ENCODE results near the gene CENPB. TPM values are rescaled to one million over a fixed set of nuclear protein-coding genes. Genes with fewer than 3 reads are reported as not detected.

The CENPB gene
- total RNA-seq, 2 experiments from 2014 or later, result 34.8 to 39.1 TPM

DNA sequence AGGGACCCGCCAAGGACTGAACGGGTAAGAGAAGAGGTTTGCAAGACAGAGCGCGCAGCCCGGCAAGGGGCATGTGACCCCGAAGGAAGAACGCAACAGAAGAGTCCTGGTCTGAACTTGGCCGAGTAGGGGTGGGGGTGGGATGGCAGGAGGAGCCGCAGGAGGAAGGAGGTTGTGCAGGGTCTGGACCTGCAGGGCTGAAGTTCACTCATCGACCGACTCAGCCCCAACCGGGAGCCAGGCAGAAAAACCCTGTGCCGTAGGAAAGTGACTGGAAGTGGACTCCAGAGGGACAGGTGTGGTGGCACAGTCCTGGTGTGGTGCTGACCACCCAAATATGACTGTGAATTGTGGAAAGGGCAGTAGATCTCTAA lies 34.2 kb downstream of the CENPB start:
- no peak for DNase-seq (ENCODE audit: low spot score)
- Histone ChIP-seq H3K79me2 (ENCODE audit: insufficient read depth, low read depth, low read length) (no peaks in the 10 kb centered on the region), H3K9me3 (ENCODE audit: low read length) (no peaks in the 10 kb centered on the region), H3K9me2 (ENCODE audit: insufficient read depth, low read length) (no peaks in the 10 kb centered on the region), H4K20me1 (ENCODE audit: insufficient read depth, low read length) (no peaks in the 10 kb centered on the region), H3K27ac (ENCODE audit: low read depth, low read length, poor library complexity, severe bottlenecking) (no peak overlapping the region), H2AFZ (ENCODE audit: low read length) (no peak overlapping the region), H3K4me3 (ENCODE audit: low read depth, low read length, poor library complexity, severe bottlenecking) (no peak overlapping the region), H3K4me2 (ENCODE audit: low read length) (no peak overlapping the region), H3K4me1 (ENCODE audit: insufficient read depth, low read length, poor library complexity, severe bottlenecking) (no peaks in the 10 kb centered on the region), H3K36me3 (ENCODE audit: insufficient read depth, low read length) (peaks cover 31% of the 10 kb centered on the region)
- CTCF ChIA-PET (ENCODE audit: unreplicated experiment), result interaction anchor here (0.6 kb wide), 1 partner anchor 66 kb away, joined by 3 read pairs; no protein-coding TSS in a partner anchor
- no TSS peak for BruUV-seq (replicated peaks)
- TF ChIP-seq EZH2phosphoT487 (IDR thresholded peaks at IDR 0.05; ENCODE audit: borderline replicate concordance, low read depth, low read length) (no peak), CTCF (conservative IDR thresholded peaks at IDR 0.05; ENCODE audit: low read length) (no peak)
- POLR2A ChIA-PET, result no interaction called here
- intact Hi-C loops (cut with micrococcal nuclease; ENCODE audit: unreplicated experiment), result no loop called here

DNA sequence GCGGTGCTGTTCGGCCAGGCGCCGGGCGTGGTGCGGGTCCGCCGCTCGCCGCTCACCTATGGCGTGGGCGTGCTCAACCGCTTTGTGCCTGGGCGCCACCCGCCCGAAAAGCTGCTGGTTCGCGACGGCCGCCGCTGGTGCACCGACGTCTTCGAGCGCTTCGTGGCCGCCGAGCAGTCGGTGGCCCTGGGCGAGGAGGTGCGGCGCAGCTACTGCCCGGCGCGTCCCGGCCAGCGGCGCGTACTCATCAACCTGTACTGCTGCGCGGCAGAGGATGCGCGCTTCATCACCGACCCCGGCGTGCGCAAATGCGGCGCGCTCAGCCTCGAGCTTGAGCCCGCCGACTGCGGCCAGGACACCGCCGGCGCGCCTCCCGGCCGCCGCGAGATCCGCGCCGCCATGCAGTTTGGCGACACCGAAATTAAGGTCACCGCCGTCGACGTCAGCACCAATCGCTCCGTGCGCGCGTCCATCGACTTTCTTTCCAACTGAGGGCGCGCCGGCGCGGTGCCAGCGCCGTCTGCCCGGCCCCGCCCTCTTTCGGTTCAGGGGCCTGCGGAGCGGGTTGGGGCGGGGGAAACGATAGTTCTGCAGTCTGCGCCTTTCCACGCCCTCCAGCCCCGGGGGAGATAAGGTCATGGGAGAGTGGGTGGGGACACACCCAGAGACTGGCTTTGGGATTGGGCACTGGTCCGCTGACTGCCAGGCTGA lies 34.7 kb downstream of the CENPB start:
- POLR2A ChIA-PET, result no interaction called here
- no TSS peak for BruUV-seq (replicated peaks)
- no peak overlapping the region for H2AFZ ChIP-seq (ENCODE audit: low read length)
- H3K36me3 ChIP-seq (ENCODE audit: insufficient read depth, low read length), result peaks cover 28% of the 10 kb centered on the region; the same call in 1 of the 2 replicates
- no peaks in the 10 kb centered on the region for H3K4me1 ChIP-seq (ENCODE audit: insufficient read depth, low read length, poor library complexity, severe bottlenecking)
- CTCF ChIA-PET (ENCODE audit: unreplicated experiment), result no interaction called here
- H3K4me2 ChIP-seq (ENCODE audit: low read length), result no peak overlapping the region
- no peak overlapping the region for H3K4me3 ChIP-seq (ENCODE audit: low read depth, low read length, poor library complexity, severe bottlenecking)
- H3K27ac ChIP-seq (ENCODE audit: low read depth, low read length, poor library complexity, severe bottlenecking), result no peak overlapping the region
- H3K79me2 ChIP-seq (ENCODE audit: insufficient read depth, low read depth, low read length), result no peaks in the 10 kb centered on the region
- no peaks in the 10 kb centered on the region for H3K9me2 ChIP-seq (ENCODE audit: insufficient read depth, low read length)
- TF ChIP-seq CTCF (conservative IDR thresholded peaks at IDR 0.05; ENCODE audit: low read length) (no peak), EZH2phosphoT487 (IDR thresholded peaks at IDR 0.05; ENCODE audit: borderline replicate concordance, low read depth, low read length) (no peak)
- DNase-seq (ENCODE audit: low spot score), result no peak
- intact Hi-C loops (cut with micrococcal nuclease; ENCODE audit: unreplicated experiment), result no loop called here
- H4K20me1 ChIP-seq (ENCODE audit: insufficient read depth, low read length), result no peaks in the 10 kb centered on the region
- H3K9me3 ChIP-seq (ENCODE audit: low read length), result no peaks in the 10 kb centered on the region

- H2AFZ ChIP-seq (ENCODE audit: low read length), result no peak overlapping the region
- intact Hi-C loops (cut with micrococcal nuclease; ENCODE audit: unreplicated experiment), result no loop called here
- peaks cover 24% of the 10 kb centered on the region; the same call in 1 of the 2 replicates for H3K36me3 ChIP-seq (ENCODE audit: insufficient read depth, low read length)
- DNase-seq (ENCODE audit: low spot score), result no peak
- no peaks in the 10 kb centered on the region for H3K79me2 ChIP-seq (ENCODE audit: insufficient read depth, low read depth, low read length)
- BruUV-seq (replicated peaks), result no TSS peak
- no peaks in the 10 kb centered on the region for H3K9me3 ChIP-seq (ENCODE audit: low read length)
- no peak for TF ChIP-seq EZH2phosphoT487 (IDR thresholded peaks at IDR 0.05; ENCODE audit: borderline replicate concordance, low read depth, low read length)
- no peak for TF ChIP-seq CTCF (conservative IDR thresholded peaks at IDR 0.05; ENCODE audit: low read length)
- ChIA-PET CTCF (ENCODE audit: unreplicated experiment) (no interaction called here), POLR2A (no interaction called here)
- H3K9me2 ChIP-seq (ENCODE audit: insufficient read depth, low read length), result no peaks in the 10 kb centered on the region
- no peak overlapping the region for H3K4me2 ChIP-seq (ENCODE audit: low read length)
- no peak overlapping the region for H3K4me3 ChIP-seq (ENCODE audit: low read depth, low read length, poor library complexity, severe bottlenecking)
- H3K27ac ChIP-seq (ENCODE audit: low read depth, low read length, poor library complexity, severe bottlenecking), result no peak overlapping the region
- no peaks in the 10 kb centered on the region for H3K4me1 ChIP-seq (ENCODE audit: insufficient read depth, low read length, poor library complexity, severe bottlenecking)
- no peaks in the 10 kb centered on the region for H4K20me1 ChIP-seq (ENCODE audit: insufficient read depth, low read length)
Observed at GRCh38 chr20:3751305-3751674, 35.2 kb downstream of the CENPB start.
